Ishikawa (cell line): Measurements from ENCODE around the gene MAP1S.

Experiments
- CEBPB ChIP-seq: IDR thresholded peaks from 2 replicates; pipeline ENCODE4 v1.6.1; 2012
- CREB1 ChIP-seq: IDR thresholded peaks from 2 replicates; pipeline ENCODE4 v1.6.1; 2012; ENCODE audit warnings: low read depth
- EGR1 ChIP-seq: IDR thresholded peaks from 2 replicates; pipeline ENCODE4 v1.6.1; 2012
- EP300 ChIP-seq: IDR thresholded peaks from 2 replicates; pipeline ENCODE4 v1.6.1; 2012; ENCODE audit warnings: borderline replicate concordance
- FOXM1 ChIP-seq: IDR thresholded peaks from 2 replicates; pipeline ENCODE4 v1.6.1; 2012; ENCODE audit warnings: low read depth, borderline replicate concordance
- MAX ChIP-seq: IDR thresholded peaks from 2 replicates; pipeline ENCODE4 v1.6.1; 2012
- NFIC ChIP-seq: IDR thresholded peaks from 2 replicates; pipeline ENCODE4 v1.6.1; 2012
- RAD21 ChIP-seq: IDR thresholded peaks from 2 replicates; pipeline ENCODE4 v1.6.1; 2012; ENCODE audit warnings: low read depth
- REST ChIP-seq: IDR thresholded peaks from 2 replicates; pipeline ENCODE4 v1.6.1; 2012; ENCODE audit warnings: low read depth, mild to moderate bottlenecking
- TAF1 ChIP-seq: IDR thresholded peaks from 2 replicates; pipeline ENCODE4 v1.6.1; 2012; ENCODE audit warnings: low read depth, mild to moderate bottlenecking
- TCF12 ChIP-seq: IDR thresholded peaks from 2 replicates; pipeline ENCODE4 v1.6.1; 2012; ENCODE audit warnings: low read depth
- TEAD4 ChIP-seq: IDR thresholded peaks from 2 replicates; pipeline ENCODE4 v1.6.1; 2012
- USF1 ChIP-seq: IDR thresholded peaks from 2 replicates; pipeline ENCODE4 v1.6.1; 2012
- YY1 ChIP-seq: IDR thresholded peaks from 2 replicates; pipeline ENCODE4 v1.6.1; 2012; ENCODE audit warnings: low read depth
- ZBTB7A ChIP-seq: IDR thresholded peaks from 2 replicates; pipeline ENCODE4 v1.6.1; 2012; ENCODE audit warnings: low read depth

Gene MAP1S

GRCh38 chr19:17724655-17725054 lies 5.4 kb downstream of the MAP1S start:
- TF ChIP-seq CEBPB (no peak), EGR1 (no peak), TCF12 (no peak), YY1 (no peak), EP300 (no peak), RAD21 (no peak), CREB1 (no peak), NFIC (no peak), ZBTB7A (no peak), TAF1 (no peak), FOXM1 (no peak), USF1 (no peak), MAX (no peak), REST (no peak), TEAD4 (no peak)

GRCh38 chr19:17725422-17726078 lies 6.3 kb downstream of the MAP1S start:
- TF ChIP-seq TEAD4 (no peak), RAD21 (peak; percentile 32; the same call in 1 of the 2 replicates), FOXM1 (no peak), MAX (no peak)

- TF ChIP-seq YY1: no peak
- no peak for TF ChIP-seq FOXM1
Measured at GRCh38 chr19:17726136-17726741, 7.0 kb downstream of the MAP1S start.

- TF ChIP-seq CEBPB (no peak), EP300 (no peak), REST (no peak), USF1 (no peak), YY1 (no peak), TEAD4 (no peak), NFIC (no peak), CREB1 (no peak), EGR1 (no peak), MAX (no peak)
Measured at GRCh38 chr19:17726964-17727773, 7.9 kb downstream of the MAP1S start.

GRCh38 chr19:17727843-17728242 lies 8.6 kb downstream of the MAP1S start:
- no peak for TF ChIP-seq TAF1
- TF ChIP-seq REST: no peak
- no peak for TF ChIP-seq MAX
- TF ChIP-seq NFIC: no peak
- no peak for TF ChIP-seq USF1
- TF ChIP-seq CEBPB: no peak
- TF ChIP-seq RAD21: no peak
- no peak for TF ChIP-seq YY1
- TF ChIP-seq TEAD4: no peak
- TF ChIP-seq FOXM1: no peak
- TF ChIP-seq TCF12: no peak
- TF ChIP-seq EGR1: no peak
- no peak for TF ChIP-seq EP300
- no peak for TF ChIP-seq CREB1
- TF ChIP-seq ZBTB7A: no peak
